PFSK-1 (cell line): ENCODE results near the gene PNPLA5.

Experiments used
- FOXP2 ChIP-seq: optimal IDR thresholded peaks from 2 replicates; pipeline ENCODE3; 2011; ENCODE audit warnings: borderline replicate concordance, control low read depth, inconsistent platforms; ENCODE audit not compliant: insufficient read depth; ENCODE audit errors: extremely low read length, extremely low read depth
- POLR2AphosphoS5 ChIP-seq: IDR thresholded peaks from 2 replicates; pipeline ENCODE4 v1.6.1; 2012; ENCODE audit warnings: low read depth, mild to moderate bottlenecking, control low read depth, low read length, moderate library complexity
- SIN3A ChIP-seq: IDR thresholded peaks from 2 replicates; pipeline ENCODE4 v1.6.1; 2012; ENCODE audit warnings: mild to moderate bottlenecking, low read length, moderate library complexity, borderline replicate concordance; ENCODE audit not compliant: insufficient read depth
- TAF1 ChIP-seq: IDR thresholded peaks from 2 replicates; pipeline ENCODE4 v1.6.1; 2012; ENCODE audit warnings: low read length, control low read depth, borderline replicate concordance; ENCODE audit not compliant: insufficient read depth
- TF ChIP-seq, protein P1 (sequence below), 2 experiments: IDR thresholded peaks; 2 replicates each; pipeline versions ENCODE4 v1.6.1 to v1.8.0; 2011 to 2012; ENCODE audit warnings: low read depth in 2 of 2, low read length in 2 of 2, control low read depth in 1 of 2, inconsistent platforms in 1 of 2, mild to moderate bottlenecking in 1 of 2, moderate library complexity in 1 of 2; ENCODE audit not compliant: insufficient read depth in 1 of 2

The PNPLA5 gene

DNA sequence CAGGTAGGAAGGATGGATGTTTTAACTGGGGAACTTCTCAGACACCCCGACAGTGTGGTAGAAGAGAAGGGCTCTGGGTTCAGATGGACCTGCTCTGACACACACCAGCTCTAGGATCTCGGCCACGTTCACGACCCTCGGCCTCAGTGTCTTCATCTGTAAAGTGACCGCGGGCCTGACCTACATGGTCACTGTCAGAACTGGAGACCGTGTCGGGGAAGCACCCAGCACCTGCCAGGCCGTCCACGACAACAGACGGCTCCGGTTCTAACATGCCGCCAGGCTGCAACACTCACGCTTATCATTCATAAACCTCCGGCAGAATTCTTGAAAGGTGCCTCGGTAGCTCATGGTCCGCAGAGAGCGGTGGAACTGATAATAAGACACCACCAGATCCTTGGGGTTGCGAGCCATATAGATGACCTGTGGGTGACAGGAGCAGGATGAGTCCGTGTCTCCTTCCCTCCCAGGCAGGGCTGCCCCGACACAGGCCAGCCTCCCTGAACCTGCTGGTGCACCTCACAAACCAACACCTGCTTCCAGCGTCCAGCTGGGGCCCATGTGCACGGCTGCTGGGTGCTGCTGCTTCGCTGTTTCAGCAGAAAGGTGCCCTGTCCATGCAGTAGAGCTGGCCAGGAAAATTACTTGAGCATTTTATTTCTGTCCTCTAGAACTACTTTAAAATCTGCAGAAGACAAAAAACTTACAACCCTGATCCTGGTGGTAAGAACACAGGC is 53.1 kb downstream of the PNPLA5 start:
- no peak for TF ChIP-seq TAF1
- TF ChIP-seq SIN3A = no peak
- no peak for TF ChIP-seq FOXP2
- TF ChIP-seq, protein P1, sequence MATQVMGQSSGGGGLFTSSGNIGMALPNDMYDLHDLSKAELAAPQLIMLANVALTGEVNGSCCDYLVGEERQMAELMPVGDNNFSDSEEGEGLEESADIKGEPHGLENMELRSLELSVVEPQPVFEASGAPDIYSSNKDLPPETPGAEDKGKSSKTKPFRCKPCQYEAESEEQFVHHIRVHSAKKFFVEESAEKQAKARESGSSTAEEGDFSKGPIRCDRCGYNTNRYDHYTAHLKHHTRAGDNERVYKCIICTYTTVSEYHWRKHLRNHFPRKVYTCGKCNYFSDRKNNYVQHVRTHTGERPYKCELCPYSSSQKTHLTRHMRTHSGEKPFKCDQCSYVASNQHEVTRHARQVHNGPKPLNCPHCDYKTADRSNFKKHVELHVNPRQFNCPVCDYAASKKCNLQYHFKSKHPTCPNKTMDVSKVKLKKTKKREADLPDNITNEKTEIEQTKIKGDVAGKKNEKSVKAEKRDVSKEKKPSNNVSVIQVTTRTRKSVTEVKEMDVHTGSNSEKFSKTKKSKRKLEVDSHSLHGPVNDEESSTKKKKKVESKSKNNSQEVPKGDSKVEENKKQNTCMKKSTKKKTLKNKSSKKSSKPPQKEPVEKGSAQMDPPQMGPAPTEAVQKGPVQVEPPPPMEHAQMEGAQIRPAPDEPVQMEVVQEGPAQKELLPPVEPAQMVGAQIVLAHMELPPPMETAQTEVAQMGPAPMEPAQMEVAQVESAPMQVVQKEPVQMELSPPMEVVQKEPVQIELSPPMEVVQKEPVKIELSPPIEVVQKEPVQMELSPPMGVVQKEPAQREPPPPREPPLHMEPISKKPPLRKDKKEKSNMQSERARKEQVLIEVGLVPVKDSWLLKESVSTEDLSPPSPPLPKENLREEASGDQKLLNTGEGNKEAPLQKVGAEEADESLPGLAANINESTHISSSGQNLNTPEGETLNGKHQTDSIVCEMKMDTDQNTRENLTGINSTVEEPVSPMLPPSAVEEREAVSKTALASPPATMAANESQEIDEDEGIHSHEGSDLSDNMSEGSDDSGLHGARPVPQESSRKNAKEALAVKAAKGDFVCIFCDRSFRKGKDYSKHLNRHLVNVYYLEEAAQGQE (IDR thresholded peaks at IDR 0.05; ENCODE audit: insufficient read depth in 1 of 2, low read depth in 2 of 2, low read length in 2 of 2) = no peak
- no peak for TF ChIP-seq POLR2AphosphoS5

DNA sequence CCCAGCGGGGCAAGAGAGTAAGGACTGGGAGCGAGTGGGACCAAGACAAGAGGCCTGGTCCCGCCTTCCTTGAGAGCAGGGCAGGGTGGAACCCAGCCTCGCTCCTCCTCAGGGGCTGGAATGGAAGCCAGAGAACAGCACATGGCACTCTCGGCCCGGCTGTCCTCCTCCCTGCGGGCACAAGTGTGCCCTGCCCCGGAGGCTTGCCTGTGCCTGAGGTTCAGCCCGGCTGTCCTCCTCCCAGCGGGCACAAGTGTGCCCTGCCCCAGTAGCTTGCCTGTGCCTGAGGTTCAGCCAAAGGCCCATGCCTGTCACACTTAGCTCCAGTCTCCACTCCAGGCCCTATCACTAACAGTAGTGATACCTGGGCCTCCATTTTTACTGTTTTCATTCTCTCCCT is 53.7 kb downstream of the PNPLA5 start:
- TF ChIP-seq TAF1 = no peak
- TF ChIP-seq, protein P1 (IDR thresholded peaks at IDR 0.05; ENCODE audit: insufficient read depth in 1 of 2, low read depth in 2 of 2, low read length in 2 of 2) = no peak
- TF ChIP-seq SIN3A = no peak
- TF ChIP-seq FOXP2 = no peak
- TF ChIP-seq POLR2AphosphoS5 = no peak

DNA sequence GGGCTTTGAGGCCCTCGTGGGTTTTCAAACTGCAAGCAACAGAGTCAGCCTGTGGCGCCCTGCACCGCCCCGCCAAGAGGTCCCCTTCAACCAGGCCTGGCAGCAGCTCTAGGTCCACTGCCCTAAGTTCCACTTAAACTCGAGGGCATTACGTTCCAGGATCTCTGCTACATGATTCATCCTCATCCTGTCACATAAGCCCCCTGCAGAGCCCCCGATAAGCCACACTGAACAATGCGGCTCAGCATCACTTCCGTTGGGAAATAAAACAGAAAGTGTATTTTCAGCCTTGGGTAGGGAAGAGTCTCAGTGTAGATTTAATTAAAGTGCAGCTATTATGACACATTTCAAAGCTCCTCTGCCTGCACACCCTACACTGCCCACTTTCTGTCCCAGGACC is 54.1 kb downstream of the PNPLA5 start:
- TF ChIP-seq TAF1 (no peak), POLR2AphosphoS5 (no peak), SIN3A (no peak), FOXP2 (no peak)
- TF ChIP-seq, protein P1 (IDR thresholded peaks at IDR 0.05; ENCODE audit: insufficient read depth in 1 of 2, low read depth in 2 of 2, low read length in 2 of 2) = no peak

- no peak for TF ChIP-seq TAF1
- TF ChIP-seq POLR2AphosphoS5 = no peak
- no peak for TF ChIP-seq SIN3A
- TF ChIP-seq, protein P1 (IDR thresholded peaks at IDR 0.05; ENCODE audit: insufficient read depth in 1 of 2, low read depth in 2 of 2, low read length in 2 of 2) = no peak
- no peak for TF ChIP-seq FOXP2
Observed at GRCh38 chr22:43835736-43836135, 56.1 kb downstream of the PNPLA5 start.
